ENCODE measurements around the gene CEMP1.

GRCh38 chr16:2499454-2499853 is 31.8 kb downstream of the CEMP1 start:
- no peak for TF ChIP-seq EZH2 (IDR thresholded peaks at IDR 0.05; ENCODE audit: borderline replicate concordance, insufficient read depth, low read depth, low read length, poor library complexity, severe bottlenecking)
- TF ChIP-seq CTCF (IDR thresholded peaks at IDR 0.05): no peak
